H1 (cell line): Measurements from ENCODE around the gene KRTAP15-1. TPM values are rescaled to one million over a fixed set of nuclear protein-coding genes. Genes with fewer than 3 reads are reported as not detected.

Experiments
- CTCF ChIA-PET: fragments of 300-600 bp; sonication (Branson Sonifier 250); formaldehyde crosslinking; loops from one replicate; lab custom pipeline; 2021; ENCODE audit not compliant: partially characterized antibody; lab: Charles Lee
- POLR2A ChIA-PET: fragments of 300-600 bp; sonication (Branson Sonifier 250); formaldehyde crosslinking; loops from one replicate; lab custom pipeline; 2021; ENCODE audit warnings: inconsistent platforms; ENCODE audit not compliant: partially characterized antibody; lab: Charles Lee
- DNase-seq, 2 experiments: peaks; one replicate each; pipeline versions ENCODE4 v3.0.0 to v3.0.0-alpha.2; 2010 to 2022; ENCODE audit warnings: low spot score in 2 of 2, low read depth in 1 of 2, mixed read lengths in 1 of 2
- FAIRE-seq: peaks from 2 replicates; lab custom pipeline; 2011; peaks lifted over from hg19 to GRCh38; lab: Jason Lieb, UNC
- H2AFZ ChIP-seq: 2 replicates; pipeline ENCODE4 v1.8.1; 2012; ENCODE audit warnings: low read length, inconsistent platforms
- H2AK5ac ChIP-seq: 2 replicates; pipeline ENCODE4 v1.6.1; 2013; ENCODE audit warnings: low read depth, low read length
- H2BK120ac ChIP-seq: replicated peaks from 2 replicates; pipeline ENCODE3; 2013; ENCODE audit warnings: low read depth, low read length, inconsistent platforms
- H2BK12ac ChIP-seq: 2 replicates; pipeline ENCODE4 v1.6.1; 2013; ENCODE audit warnings: low read depth, low read length
- H2BK15ac ChIP-seq: 2 replicates; pipeline ENCODE4 v1.6.1; 2013; ENCODE audit warnings: low read length
- H2BK20ac ChIP-seq: 2 replicates; pipeline ENCODE4 v1.6.1; 2013; ENCODE audit warnings: low read length
- H2BK5ac ChIP-seq: 2 replicates; pipeline ENCODE4 v1.6.1; 2013; ENCODE audit warnings: low read depth, low read length
- H3K14ac ChIP-seq: 2 replicates; pipeline ENCODE4 v1.6.1; 2013; ENCODE audit warnings: inconsistent platforms; ENCODE audit not compliant: insufficient read length
- H3K18ac ChIP-seq: 2 replicates; pipeline ENCODE4 v1.6.1; 2013; ENCODE audit warnings: low read length; ENCODE audit errors: extremely low read depth
- H3K23ac ChIP-seq: 2 replicates; pipeline ENCODE4 v1.6.1; 2013; ENCODE audit warnings: inconsistent platforms; ENCODE audit not compliant: insufficient read length
- H3K23me2 ChIP-seq: 2 replicates; pipeline ENCODE4 v1.6.1; 2013; ENCODE audit warnings: low read depth, low read length
- H3K27ac ChIP-seq: 2 replicates; pipeline ENCODE4 v1.6.1; 2011; ENCODE audit warnings: low read depth, low read length, inconsistent platforms
- H3K27me3 ChIP-seq, 4 experiments: replicated peaks in 1 of 4; 1 replicate in 1 of 4; 2 replicates in 3 of 4; pipeline versions ENCODE4 v1.6.1 to v1.8.1; 2011 to 2013; ENCODE audit warnings: low read length in 3 of 4, mild to moderate bottlenecking in 3 of 4, inconsistent platforms in 2 of 4, mixed read lengths in 2 of 4, moderate library complexity in 1 of 4; ENCODE audit not compliant: control insufficient read depth in 3 of 4, insufficient read depth in 3 of 4; ENCODE audit errors: extremely low read depth in 1 of 4
- H3K36me3 ChIP-seq, 4 experiments: 2 replicates each; pipeline versions ENCODE4 v1.6.1 to v1.8.1; 2011 to 2013; ENCODE audit warnings: mild to moderate bottlenecking in 4 of 4, low read length in 3 of 4, moderate library complexity in 2 of 4, control low read depth in 1 of 4, inconsistent platforms in 1 of 4; ENCODE audit not compliant: insufficient read depth in 4 of 4, control insufficient read depth in 2 of 4
- H3K4ac ChIP-seq: replicated peaks from 2 replicates; pipeline ENCODE3; 2013; ENCODE audit warnings: low read length, low read depth, mixed read lengths, inconsistent platforms; ENCODE audit not compliant: insufficient read length
- H3K4me1 ChIP-seq, 4 experiments: replicated peaks in 1 of 4; 1 replicate in 1 of 4; 2 replicates in 3 of 4; pipeline versions ENCODE4 v1.6.1 to v1.8.1; 2011 to 2013; ENCODE audit warnings: low read length in 3 of 4, inconsistent platforms in 2 of 4, mixed read lengths in 1 of 4; ENCODE audit not compliant: insufficient read depth in 4 of 4, control insufficient read depth in 3 of 4
- H3K4me2 ChIP-seq, 2 experiments: 2 replicates each; pipeline versions ENCODE4 v1.6.1 to v1.8.1; 2011 to 2013; ENCODE audit warnings: low read depth in 2 of 2, low read length in 2 of 2, control low read depth in 1 of 2, inconsistent platforms in 1 of 2, mild to moderate bottlenecking in 1 of 2; ENCODE audit not compliant: insufficient read depth in 1 of 2
- H3K4me3 ChIP-seq, 4 experiments: fragments of 200-600, 300-600 bp in 1 of 4; sonication (generic), shearing (Covaris generic), sonication (Bioruptor Twin) in 1 of 4; 2 replicates each; pipeline versions ENCODE4 v1.5.1 to v1.8.1; 2011 to 2016; ENCODE audit warnings: low read length in 4 of 4, low read depth in 3 of 4, control low read depth in 2 of 4, inconsistent platforms in 2 of 4, mild to moderate bottlenecking in 2 of 4, mixed read lengths in 1 of 4, moderate library complexity in 1 of 4; ENCODE audit not compliant: insufficient read depth in 2 of 4; ENCODE audit errors: extremely low read depth in 1 of 4
- H3K56ac ChIP-seq: replicated peaks from 2 replicates; pipeline ENCODE3; 2013; ENCODE audit warnings: low read depth, mild to moderate bottlenecking, mixed read lengths, low read length, inconsistent platforms; ENCODE audit not compliant: insufficient read length
- H3K79me1 ChIP-seq: 2 replicates; pipeline ENCODE4 v1.6.1; 2013; ENCODE audit warnings: low read depth, low read length, control low read depth
- H3K79me2 ChIP-seq, 2 experiments: 2 replicates each; pipeline versions ENCODE4 v1.6.1 to v1.8.1; 2012 to 2013; ENCODE audit warnings: low read length in 2 of 2, mild to moderate bottlenecking in 2 of 2, inconsistent platforms in 1 of 2; ENCODE audit not compliant: insufficient read depth in 2 of 2, control insufficient read depth in 1 of 2
- H3K9ac ChIP-seq, 4 experiments: replicated peaks in 1 of 4; 1 replicate in 1 of 4; 2 replicates in 3 of 4; pipeline versions ENCODE4 v1.6.1 to v1.8.1; 2011 to 2013; ENCODE audit warnings: low read depth in 3 of 4, low read length in 3 of 4, control low read depth in 2 of 4, mild to moderate bottlenecking in 2 of 4, moderate library complexity in 2 of 4, inconsistent platforms in 1 of 4; ENCODE audit errors: extremely low read depth in 1 of 4
- H3K9me3 ChIP-seq, 2 experiments: 2 replicates each; pipeline versions ENCODE4 v1.6.1 to v1.8.1; 2012 to 2013; ENCODE audit warnings: mild to moderate bottlenecking in 2 of 2, moderate library complexity in 2 of 2, control low read depth in 1 of 2, inconsistent platforms in 1 of 2, low read depth in 1 of 2, low read length in 1 of 2, mixed read lengths in 1 of 2; ENCODE audit not compliant: insufficient read depth in 2 of 2
- H4K20me1 ChIP-seq, 2 experiments: replicated peaks in 1 of 2; 2 replicates each; pipeline versions ENCODE3 to v1.8.1; 2011 to 2013; ENCODE audit warnings: inconsistent platforms in 2 of 2, low read length in 2 of 2, mild to moderate bottlenecking in 1 of 2; ENCODE audit not compliant: insufficient read depth in 2 of 2, control insufficient read depth in 1 of 2
- H4K5ac ChIP-seq: 2 replicates; pipeline ENCODE4 v1.6.1; 2013; ENCODE audit warnings: low read length, low read depth, mixed read lengths, inconsistent platforms; ENCODE audit not compliant: insufficient read length
- H4K8ac ChIP-seq: 2 replicates; pipeline ENCODE4 v1.8.0; 2013; ENCODE audit warnings: mild to moderate bottlenecking, moderate library complexity, low read length, inconsistent platforms; ENCODE audit not compliant: insufficient read depth; ENCODE audit errors: extremely low read depth
- H4K91ac ChIP-seq: replicated peaks from 2 replicates; pipeline ENCODE3; 2013; ENCODE audit warnings: low read length, mixed read lengths, inconsistent platforms; ENCODE audit not compliant: insufficient read length
- CEBPB ChIP-seq: IDR thresholded peaks from 2 replicates; pipeline ENCODE4 v1.6.1; 2012; ENCODE audit warnings: low read depth, low read length
- EP300 ChIP-seq, 2 experiments: IDR thresholded peaks; 1 replicate in 1 of 2; 2 replicates in 1 of 2; pipeline ENCODE4 v1.6.1; 2011 to 2012; ENCODE audit warnings: low read depth in 2 of 2, low read length in 2 of 2, mild to moderate bottlenecking in 2 of 2, borderline replicate concordance in 1 of 2, inconsistent platforms in 1 of 2, moderate library complexity in 1 of 2
- FOSL1 ChIP-seq: IDR thresholded peaks from 2 replicates; pipeline ENCODE4 v1.6.1; 2011; ENCODE audit warnings: mild to moderate bottlenecking, low read depth, low read length, moderate library complexity; ENCODE audit not compliant: insufficient read depth
- GABPA ChIP-seq: IDR thresholded peaks from 2 replicates; pipeline ENCODE4 v1.6.1; 2011; ENCODE audit warnings: mild to moderate bottlenecking, low read length, moderate library complexity, borderline replicate concordance; ENCODE audit not compliant: insufficient read depth
- JUN ChIP-seq: IDR thresholded peaks from 2 replicates; pipeline ENCODE4 v1.6.1; 2011; ENCODE audit warnings: low read depth, mild to moderate bottlenecking, improper control_type of control experiment, low read length
- KDM1A ChIP-seq: fragments of 200-600, 300-600 bp; sonication (generic); IDR thresholded peaks from 2 replicates; pipeline ENCODE4 v1.7.1; 2016; ENCODE audit warnings: mild to moderate bottlenecking, low read length, borderline replicate concordance
- MAFK ChIP-seq: IDR thresholded peaks from 2 replicates; pipeline ENCODE4 v1.6.1; 2012; ENCODE audit warnings: low read depth, mild to moderate bottlenecking, improper control_type of control experiment, low read length
- NANOG ChIP-seq: IDR thresholded peaks from 2 replicates; pipeline ENCODE4 v1.6.1; 2011; ENCODE audit warnings: low read length, low read depth, mild to moderate bottlenecking, inconsistent platforms; ENCODE audit not compliant: insufficient read depth, poor library complexity, severe bottlenecking
- NRF1 ChIP-seq: IDR thresholded peaks from 2 replicates; pipeline ENCODE4 v1.6.1; 2011; ENCODE audit warnings: mild to moderate bottlenecking, low read depth, low read length, improper control_type of control experiment
- SIX5 ChIP-seq: IDR thresholded peaks from 2 replicates; pipeline ENCODE4 v1.6.1; 2011; ENCODE audit warnings: mild to moderate bottlenecking, low read depth, low read length
- TEAD4 ChIP-seq: IDR thresholded peaks from 2 replicates; pipeline ENCODE4 v1.6.1; 2012; ENCODE audit warnings: low read depth, low read length, inconsistent platforms, mixed read lengths
- WGBS, 2 experiments: shearing (Covaris generic) in 1 of 2; methylation state at CpG; one replicate each; pipeline versions ENCODE4 v1.1.6 to v1.1.7; 2013 to 2015; ENCODE audit warnings: low lambda C conversion rate in 2 of 2, mixed read lengths in 2 of 2, inconsistent platforms in 1 of 2, low coverage in 1 of 2, missing lambda C conversion rate in 1 of 2; ENCODE audit not compliant: insufficient replicate concordance in 2 of 2, insufficient coverage in 1 of 2, insufficient read length in 1 of 2; ENCODE audit errors: extremely low coverage in 1 of 2, missing lambda C conversion rate in 1 of 2; 5-methylcytosine and 5-hydroxymethylcytosine counted together
- polyA plus RNA-seq, 7 experiments: library from polyadenylated mRNA; depleted of rRNA in 3 of 7; stranded (reverse) in 5 of 7; unstranded in 2 of 7; fragments of >200 nt in 5 of 7; fragments of 200-250 nt in 2 of 7; gene quantifications; 1 replicate in 5 of 7; 2 replicates in 1 of 7; 4 replicates in 1 of 7; pipeline versions ENCODE4 v1.2.1 to v1.2.3, GENCODE V29; 2011 to 2013; ENCODE audit warnings: missing spikeins in 2 of 7, mixed read lengths in 2 of 7
- total RNA-seq: library from RNA; stranded (reverse); fragmentation: NEBNext Ultra II Directional; extraction: Animal tissue kit (Norgen Biotek cat#: 25700); gene quantifications from 2 replicates; pipeline ENCODE4 v1.2.1, GENCODE V29; 2021
- TF ChIP-seq, protein P1 (sequence below): IDR thresholded peaks from 2 replicates; pipeline ENCODE4 v1.6.1; 2012; ENCODE audit warnings: inconsistent platforms

Gene KRTAP15-1
- total and polyA plus RNA-seq, 2 of the 8 experiments (the other 6 are each of a cell fraction or from before 2014, with no cell fraction given), result not detected

- no peak overlapping the region for H2BK5ac ChIP-seq
- ChIA-PET CTCF (interaction anchor here (0.6 to 1.4 kb wide), 3 partner anchors 14 to 109 kb away, joined by 3 read pairs; no protein-coding TSS in a partner anchor), POLR2A (no interaction called here)
- no peak overlapping the region for H3K27ac ChIP-seq
- no peak overlapping the region for H4K5ac ChIP-seq
- H4K8ac ChIP-seq, result no peak overlapping the region
- no peak overlapping the region for H3K4me3 ChIP-seq
- H3K23ac ChIP-seq, result no peak overlapping the region
- no peaks in the 10 kb centered on the region for H4K20me1 ChIP-seq
- no peaks in the 10 kb centered on the region; a peak in 2 of 7 replicates for H3K4me1 ChIP-seq
- H3K4ac ChIP-seq, result no peak overlapping the region
- H2AK5ac ChIP-seq, result no peak overlapping the region
- no peaks in the 10 kb centered on the region for H3K27me3 ChIP-seq
- no peak overlapping the region for H2AFZ ChIP-seq
- H2BK15ac ChIP-seq, result no peak overlapping the region
- H3K4me2 ChIP-seq, result no peak overlapping the region
- H3K9me3 ChIP-seq, result no peaks in the 10 kb centered on the region
- no peaks in the 10 kb centered on the region for H3K79me1 ChIP-seq
- H3K18ac ChIP-seq, result no peak overlapping the region
- H2BK20ac ChIP-seq, result no peak overlapping the region
- no peak overlapping the region for H3K14ac ChIP-seq
- H3K9ac ChIP-seq, result no peak overlapping the region
- TF ChIP-seq MAFK (no peak), JUN (no peak), GABPA (no peak), TEAD4 (no peak), NRF1 (no peak), NANOG (no peak), CEBPB (no peak), FOSL1 (no peak), SIX5 (no peak), KDM1A (no peak), EP300 (IDR thresholded peaks at IDR 0.05; ENCODE audit: borderline replicate concordance in 1 of 2, low read depth in 2 of 2, low read length in 2 of 2) (no peak)
- TF ChIP-seq, protein P1, sequence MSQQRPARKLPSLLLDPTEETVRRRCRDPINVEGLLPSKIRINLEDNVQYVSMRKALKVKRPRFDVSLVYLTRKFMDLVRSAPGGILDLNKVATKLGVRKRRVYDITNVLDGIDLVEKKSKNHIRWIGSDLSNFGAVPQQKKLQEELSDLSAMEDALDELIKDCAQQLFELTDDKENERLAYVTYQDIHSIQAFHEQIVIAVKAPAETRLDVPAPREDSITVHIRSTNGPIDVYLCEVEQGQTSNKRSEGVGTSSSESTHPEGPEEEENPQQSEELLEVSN, result no peak
- no peak overlapping the region for H2BK12ac ChIP-seq
- H3K36me3 ChIP-seq, result no peaks in the 10 kb centered on the region
- 89% methylated on average over 3 of the region's 3 CpGs; no CpG with 5 or more reads in 1 of the 2 experiments for WGBS, 2 experiments
- H3K23me2 ChIP-seq, result no peaks in the 10 kb centered on the region
- no peaks in the 10 kb centered on the region for H3K79me2 ChIP-seq
- no peak overlapping the region for H2BK120ac ChIP-seq
- FAIRE-seq (no peak), DNase-seq (no peak)
- H4K91ac ChIP-seq, result no peak overlapping the region
- no peak overlapping the region for H3K56ac ChIP-seq
Observed at GRCh38 chr21:30448514-30448913, 8.4 kb downstream of the KRTAP15-1 start.
